Measurements from ENCODE around the gene INSYN2B.
"Not testable (repeated sequence)": the region's sequence is repeated elsewhere in the genome, so short reads cannot be mapped to it uniquely, and the experiment has no call there.

The INSYN2B gene

DNA sequence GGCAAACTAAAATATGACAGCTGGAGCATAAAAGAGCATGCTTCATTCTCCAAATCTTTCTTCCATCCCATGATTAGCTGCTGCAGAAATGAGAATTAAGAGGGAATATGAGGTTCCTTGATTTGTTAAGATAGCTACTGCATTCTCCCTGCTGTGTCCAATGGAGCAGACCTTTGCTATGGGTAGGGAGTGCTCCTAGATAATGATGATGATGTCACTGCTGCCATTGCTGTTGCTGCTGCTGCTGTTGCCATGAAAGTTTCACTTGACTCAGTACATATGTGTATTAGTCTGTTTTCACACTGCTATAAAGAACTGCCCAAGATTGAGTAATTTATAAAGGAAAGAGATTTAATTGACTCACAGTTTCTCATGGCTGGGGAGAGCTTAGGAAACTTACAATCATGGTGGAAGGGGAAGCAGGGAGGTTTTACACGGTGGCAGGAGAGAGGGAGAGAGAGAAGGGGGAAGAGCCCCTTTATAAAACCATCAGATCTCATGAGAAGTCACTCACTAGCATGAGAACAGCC lies 128.9 kb downstream of the INSYN2B start:
- no peak for DNase-seq (ENCODE audit: low read depth, low spot score)

DNA sequence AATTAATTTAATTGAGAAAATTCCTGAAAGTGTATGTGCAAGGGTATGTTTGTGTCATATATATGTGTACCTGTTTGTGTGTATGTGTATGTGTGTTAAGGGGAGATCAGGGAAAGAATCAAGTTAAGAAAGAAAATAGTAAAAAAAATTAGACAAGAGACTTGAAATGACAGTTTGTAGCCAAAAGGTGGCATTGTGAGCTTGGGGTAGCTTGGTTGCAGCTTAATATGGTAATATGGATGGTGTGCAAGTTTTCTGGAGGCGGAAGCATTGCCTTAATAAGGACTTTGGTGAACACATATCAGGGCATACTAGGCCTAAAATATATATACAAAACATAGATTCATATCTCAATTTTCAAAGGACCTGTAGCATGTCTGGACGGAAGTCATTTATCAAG lies 129.9 kb downstream of the INSYN2B start:
- no peak for DNase-seq (ENCODE audit: low read depth, low spot score)

DNA sequence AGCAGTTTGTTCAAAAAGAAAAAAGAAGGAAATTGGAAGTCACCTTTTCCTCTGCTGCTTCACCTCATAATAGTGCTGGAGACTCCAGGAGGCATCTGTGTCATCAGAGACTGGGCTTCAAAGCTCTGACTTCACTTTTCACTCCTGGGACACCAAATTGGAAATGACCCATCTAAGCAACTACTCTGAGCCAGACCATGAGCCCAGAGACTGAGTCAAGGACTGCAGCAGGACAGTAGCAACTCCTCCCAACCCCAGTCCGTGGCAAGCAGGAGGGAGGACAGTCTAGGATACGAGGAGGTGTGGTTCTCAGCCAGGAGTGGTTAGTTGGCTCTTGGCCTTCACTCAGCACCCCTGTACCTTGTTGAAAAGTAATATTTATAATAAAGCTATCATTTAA lies 131.5 kb downstream of the INSYN2B start:
- no peak for DNase-seq (ENCODE audit: low read depth, low spot score)

DNA sequence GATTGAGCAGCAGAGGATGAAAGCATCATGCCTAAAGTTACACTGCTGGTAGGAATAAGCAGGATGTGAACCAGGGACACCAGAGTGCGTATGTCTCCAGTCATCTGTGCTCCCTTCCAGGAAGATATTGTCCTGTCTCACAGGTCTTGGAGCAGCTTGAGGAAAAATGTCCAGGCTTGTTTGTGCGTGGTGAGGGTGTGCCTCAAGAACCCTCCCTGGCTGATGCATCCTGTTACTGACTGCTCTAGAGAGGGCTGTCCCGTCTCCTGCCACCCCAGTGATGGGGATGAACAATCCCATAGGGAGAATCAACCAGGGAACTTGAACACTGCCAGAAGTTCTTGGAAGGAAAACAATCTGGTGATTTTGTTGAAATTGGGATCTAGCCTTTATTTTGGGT lies 132.0 kb downstream of the INSYN2B start:
- no peak for DNase-seq (ENCODE audit: low read depth, low spot score)

DNA sequence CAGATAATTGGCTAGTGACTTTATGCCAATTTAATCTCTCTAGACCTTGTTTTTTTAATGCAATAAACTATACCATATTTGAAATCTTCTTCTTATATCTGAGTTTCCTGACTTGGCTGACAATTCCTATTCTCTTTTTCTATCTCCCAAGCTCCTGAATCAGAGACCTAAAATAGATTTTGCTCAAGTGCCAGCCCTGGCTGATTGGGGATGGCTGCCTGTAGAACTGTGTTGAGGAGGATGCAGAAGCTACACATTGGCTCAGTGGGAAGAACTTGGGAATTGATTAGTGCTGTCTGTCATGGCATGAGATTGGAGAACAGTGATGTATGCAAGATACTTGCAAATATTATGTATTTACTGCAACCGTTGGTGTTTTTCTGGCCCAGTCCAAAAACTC lies 132.8 kb downstream of the INSYN2B start:
- DNase-seq (ENCODE audit: low read depth, low spot score), result no peak

DNA sequence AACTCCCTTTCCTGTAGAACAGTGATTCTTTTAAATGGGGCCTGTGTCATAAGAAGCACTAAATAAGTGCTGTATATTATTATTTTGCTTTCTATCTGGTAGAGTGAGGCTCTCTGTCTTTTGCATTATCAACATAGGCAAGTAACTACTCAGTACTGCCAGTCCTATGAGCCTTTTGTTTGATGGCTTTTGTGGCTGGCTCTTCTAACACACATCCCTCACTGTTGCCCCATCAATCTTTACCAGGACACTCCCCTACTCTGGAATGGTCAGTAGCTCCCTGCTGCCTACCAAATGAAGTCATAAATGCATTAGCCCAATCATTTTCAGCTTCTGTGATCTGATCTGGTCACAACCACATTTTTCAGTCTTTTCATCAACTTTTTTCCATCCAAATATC lies 137.6 kb downstream of the INSYN2B start:
- no peak for DNase-seq (ENCODE audit: low read depth, low spot score)

DNA sequence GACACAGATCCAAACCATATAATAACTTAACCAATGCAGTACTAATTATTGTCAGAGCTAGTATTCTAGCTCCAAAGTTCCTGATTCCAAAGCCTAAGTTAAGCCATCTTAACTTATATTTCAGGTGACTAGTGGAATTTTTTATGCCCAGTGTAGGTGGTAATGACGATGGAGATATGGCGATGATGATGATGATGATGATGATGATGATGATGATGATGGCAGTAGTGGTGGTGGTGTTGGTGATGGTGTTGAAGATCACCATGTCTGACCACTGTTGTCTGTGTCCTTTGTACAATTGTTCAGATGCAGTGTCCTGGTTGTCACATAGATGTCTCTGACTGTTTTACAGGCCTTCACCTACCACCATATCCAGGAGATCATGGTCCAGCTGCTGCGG lies 139.9 kb downstream of the INSYN2B start:
- DNase-seq (ENCODE audit: low read depth, low spot score), result no peak

DNA sequence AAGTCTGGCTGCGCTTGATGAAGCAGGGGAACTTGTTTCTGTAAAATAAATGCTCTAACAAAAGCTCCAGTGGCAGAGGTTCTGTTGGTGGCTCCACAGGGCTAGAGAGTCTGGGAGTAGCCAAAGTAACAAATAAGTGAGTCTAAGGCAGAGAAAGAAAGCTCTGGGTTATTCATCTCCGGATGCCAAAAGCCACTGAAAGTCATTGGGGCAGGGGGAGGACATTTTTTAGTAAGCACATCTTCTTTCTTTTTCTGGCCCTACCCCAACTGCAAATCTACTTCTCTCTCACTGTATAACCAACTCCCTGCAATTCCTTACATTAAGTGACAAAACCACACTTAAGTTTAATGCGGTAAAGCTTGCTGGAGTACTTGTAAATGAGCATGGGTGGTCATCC lies 141.6 kb downstream of the INSYN2B start:
- DNase-seq (ENCODE audit: low read depth, low spot score), result no peak

DNA sequence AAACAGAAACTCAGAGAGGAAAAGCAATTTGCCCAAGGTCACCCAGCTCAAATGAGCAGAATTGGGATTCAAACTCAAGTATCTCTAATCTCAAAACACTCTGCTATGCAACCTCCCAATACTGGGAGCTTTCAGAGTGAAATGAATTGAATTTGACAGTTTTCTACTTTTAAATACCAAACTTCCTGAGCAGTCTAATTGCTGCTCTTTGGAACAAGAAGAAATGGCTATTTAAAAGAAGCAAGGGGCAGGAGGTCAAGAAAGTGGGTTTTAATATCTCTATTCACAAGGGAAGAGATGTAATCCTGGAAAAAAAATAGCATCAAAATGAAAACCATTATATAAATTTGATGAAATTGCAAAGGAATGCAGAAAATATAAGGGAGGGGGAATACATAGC lies 142.6 kb downstream of the INSYN2B start:
- no peak for DNase-seq (ENCODE audit: low read depth, low spot score)

DNA sequence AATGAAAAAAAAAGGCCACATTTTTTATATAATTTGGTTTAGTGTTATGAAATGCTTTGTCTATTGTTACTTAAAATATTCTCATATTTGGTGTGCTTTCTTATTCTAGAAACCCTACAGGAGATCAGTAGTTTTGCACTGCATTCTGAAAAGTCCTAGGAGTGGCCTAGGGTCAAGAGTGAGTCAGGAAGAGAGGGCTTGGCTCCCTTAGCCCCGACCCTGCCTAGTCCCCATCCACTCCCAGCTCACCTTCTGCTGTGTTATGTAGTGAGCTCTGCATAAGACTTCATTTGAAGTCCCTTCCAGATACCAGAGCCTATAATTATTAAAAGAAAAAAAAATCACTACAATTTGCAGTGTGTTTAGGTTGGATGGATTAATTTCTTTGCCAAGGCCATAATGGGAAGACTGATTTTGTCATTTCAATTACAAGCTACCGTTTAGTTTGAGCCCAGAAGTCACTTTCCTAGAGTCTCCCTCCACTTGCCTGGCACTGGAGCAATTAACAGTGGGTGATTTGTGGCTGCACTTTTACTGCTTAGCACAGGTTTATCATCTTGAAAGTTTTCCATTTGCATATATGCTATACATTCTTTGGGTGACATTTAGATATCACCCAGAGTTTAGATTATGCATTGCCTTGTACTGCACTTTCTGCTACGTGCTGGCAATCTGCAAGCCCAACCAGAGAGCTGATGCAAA lies 143.3 kb downstream of the INSYN2B start:
- DNase-seq (ENCODE audit: low read depth, low spot score), result no peak

DNA sequence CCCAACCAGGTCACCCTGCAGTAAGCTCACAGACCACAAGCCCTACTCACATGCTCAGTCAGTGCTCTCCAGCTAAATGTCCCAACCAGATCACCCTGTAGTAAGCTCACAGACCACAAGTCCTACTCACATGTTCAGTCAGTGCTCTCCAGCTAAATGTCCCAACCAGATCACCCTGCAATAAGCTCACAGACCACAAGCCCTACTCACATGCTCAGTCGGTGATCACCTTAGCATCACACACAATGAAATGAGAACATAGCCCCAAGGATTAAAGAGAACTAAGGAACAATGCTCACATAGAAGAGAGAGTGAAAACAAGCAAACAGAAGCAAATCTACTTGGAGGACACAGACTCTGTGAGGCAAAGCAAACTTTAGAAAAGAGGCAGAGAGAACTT lies 145.8 kb downstream of the INSYN2B start:
- DNase-seq (ENCODE audit: low read depth, low spot score), result not testable (repeated sequence)

DNA sequence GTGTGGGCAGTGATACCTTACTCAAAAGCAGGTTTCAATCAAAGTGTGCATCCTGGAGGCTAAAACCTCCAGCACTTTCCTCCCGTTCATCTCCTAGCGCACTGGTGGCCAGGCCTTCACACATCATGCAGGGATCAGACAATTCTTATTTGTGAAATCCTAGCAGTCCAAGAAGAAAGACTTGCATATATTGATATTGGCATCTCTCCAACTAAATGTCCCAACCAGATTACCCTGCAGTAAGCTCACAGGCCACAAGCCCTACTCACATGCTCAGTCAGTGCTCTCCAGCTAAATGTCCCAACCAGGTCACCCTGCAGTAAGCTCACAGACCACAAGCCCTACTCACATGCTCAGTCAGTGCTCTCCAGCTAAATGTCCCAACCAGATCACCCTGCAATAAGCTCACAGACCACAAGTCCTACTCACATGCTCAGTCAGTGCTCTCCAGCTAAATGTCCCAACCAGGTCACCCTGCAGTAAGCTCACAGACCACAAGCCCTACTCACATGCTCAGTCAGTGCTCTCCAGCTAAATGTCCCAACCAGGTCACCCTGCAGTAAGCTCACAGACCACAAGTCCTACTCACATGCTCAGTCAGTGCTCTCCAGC lies 146.5 kb downstream of the INSYN2B start:
- not testable (repeated sequence) for DNase-seq (ENCODE audit: low read depth, low spot score)

DNA sequence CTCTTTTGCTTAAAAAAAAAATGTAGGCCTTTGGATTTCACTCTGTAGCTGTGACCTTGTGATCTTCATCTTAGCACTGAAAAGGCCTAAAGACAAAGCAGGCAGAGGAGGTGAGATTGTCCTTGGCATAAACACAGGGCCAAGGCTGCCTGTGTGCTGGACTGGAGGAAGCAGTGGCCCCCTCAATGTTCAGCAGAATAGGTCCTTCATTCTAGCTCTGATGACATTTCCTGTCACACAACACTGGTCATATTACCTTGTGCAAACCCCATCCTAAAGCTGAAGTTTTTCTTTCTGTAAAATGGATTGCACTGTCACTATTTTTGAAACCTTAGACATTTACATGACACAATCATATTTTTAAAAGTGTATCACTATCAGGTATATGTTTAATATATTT lies 147.4 kb downstream of the INSYN2B start:
- DNase-seq (ENCODE audit: low read depth, low spot score), result no peak

DNA sequence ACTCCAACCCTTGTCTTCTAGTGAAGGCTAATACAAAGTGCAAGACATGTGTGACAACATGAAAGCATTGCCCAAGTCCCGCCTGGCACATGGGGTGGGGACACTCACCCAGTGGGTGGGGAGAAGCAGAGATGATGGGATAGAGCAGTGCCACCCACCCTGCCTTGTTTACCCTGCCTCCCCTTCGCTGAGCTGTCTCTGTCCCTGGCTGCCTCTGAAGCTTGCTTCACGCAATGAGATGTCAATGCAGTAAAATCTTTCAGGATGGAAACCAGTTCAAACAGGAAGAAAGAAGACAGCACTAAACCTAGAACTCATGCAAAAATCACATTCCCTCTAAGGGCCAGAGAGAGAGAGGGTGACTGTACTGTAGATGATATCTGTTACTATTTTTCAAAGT lies 148.0 kb downstream of the INSYN2B start:
- no peak for DNase-seq (ENCODE audit: low read depth, low spot score)

DNA sequence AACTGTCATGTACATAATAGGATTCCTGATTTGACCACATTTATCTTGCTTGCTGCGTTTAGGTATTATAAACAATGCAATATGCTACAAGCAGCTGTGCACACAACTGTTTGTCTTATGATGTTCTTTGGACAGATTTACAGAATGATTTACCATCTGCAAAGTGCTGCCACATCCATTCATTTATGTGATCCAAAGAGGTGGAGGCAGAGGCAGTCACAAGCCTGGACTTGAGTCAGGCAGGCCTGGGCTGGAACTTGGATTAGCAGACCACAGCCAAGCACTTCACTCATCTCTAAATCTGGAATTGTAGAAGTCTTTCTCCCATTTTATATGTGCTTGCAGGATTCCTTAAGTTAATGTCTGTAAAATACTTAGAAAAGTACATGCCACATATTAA lies 149.0 kb downstream of the INSYN2B start:
- no peak for DNase-seq (ENCODE audit: low read depth, low spot score)

DNA sequence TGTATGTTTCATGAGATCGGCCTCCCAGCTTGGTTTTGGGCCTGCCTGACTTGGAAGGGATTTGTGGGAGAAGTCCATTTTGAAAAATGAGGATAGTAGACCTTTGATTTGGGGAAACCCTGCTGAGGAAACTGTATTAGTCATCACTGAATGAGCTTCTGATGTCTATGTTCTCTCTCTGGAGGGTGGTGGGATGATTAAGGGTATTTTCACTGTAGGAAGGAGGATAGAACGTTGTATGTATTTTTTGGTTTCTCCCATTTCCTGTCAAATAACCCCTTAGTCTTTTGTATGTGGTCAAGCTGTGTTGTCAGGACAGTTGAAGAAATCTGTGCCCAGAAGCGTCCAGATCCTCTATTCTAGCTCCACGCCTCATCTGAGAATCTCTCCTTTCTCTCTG lies 151.9 kb downstream of the INSYN2B start:
- no peak for DNase-seq (ENCODE audit: low read depth, low spot score)

DNA sequence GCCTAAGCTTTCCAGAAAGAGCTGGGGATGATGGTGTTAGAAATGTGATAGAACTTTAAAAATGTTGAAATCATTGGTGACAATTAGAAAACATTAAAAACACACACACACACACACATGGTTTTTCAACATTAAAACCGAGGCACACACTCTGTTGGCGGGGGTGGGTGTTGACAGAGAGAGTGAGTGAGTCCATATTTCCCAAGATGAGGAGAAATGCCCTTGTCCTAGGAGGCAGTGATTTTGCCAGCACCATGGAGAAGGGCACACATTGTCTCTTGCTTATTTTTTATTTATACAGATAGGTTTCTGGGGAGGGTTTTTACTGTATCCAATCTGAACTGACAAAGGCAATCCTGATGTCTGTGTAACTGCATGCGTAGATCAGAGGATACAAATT lies 152.5 kb downstream of the INSYN2B start:
- no peak for DNase-seq (ENCODE audit: low read depth, low spot score)

DNA sequence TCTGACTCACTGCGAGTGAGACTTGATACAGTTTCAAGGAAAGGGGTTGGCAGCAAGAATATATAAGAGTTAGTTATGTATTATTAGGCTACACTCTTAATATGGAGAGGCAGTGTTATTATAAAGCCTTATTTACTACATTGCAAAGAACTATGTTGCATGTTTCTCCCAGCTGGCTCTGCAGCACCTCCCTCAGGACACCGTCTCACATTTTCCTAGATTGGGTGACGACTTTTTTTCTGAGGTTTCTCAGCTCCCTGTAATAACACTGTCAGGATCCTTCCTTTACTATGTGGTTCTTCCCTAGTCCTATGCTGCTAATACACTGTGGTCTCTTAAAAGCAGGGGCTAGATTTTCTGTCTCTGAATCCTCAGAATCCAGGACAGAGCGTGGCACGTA lies 153.7 kb downstream of the INSYN2B start:
- DNase-seq (ENCODE audit: low read depth, low spot score), result no peak

DNA sequence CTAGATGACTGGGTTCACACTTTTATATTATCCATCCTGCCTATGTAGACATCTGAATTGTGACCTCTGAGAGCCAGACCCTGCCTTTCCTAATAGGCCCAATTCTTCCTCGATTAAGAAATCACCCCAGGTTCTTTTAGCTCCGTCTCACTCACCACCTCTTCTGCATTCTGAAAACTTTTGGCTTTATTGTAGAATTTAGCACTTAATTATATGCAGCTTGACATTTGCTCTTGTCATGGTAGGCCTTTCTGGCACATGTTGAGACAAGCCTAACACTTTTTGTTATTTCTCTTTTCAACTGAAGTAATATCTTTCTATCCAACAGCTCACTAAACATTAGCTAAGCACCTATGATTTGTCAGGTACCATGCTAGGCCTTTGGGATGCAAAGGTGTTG lies 163.3 kb downstream of the INSYN2B start:
- DNase-seq (ENCODE audit: low read depth, low spot score), result no peak

DNA sequence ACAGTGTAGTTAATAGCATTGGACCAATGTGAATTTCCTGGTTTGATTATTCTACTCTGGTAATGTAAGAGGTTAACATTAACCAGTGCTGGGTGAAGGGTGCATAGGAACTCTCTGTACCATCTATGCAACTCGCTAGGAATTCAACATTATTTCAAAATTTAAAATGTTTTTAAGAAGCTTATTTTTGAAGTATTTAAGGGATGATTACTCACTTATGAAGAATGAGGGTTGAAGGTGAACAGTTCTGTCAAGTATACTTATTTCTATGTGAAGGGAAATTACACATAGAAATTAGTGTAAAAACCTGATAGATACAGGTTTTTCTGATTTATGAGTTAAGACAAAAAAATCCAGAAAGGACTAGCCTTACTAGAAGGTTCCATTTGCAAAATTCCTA lies 165.8 kb downstream of the INSYN2B start:
- no peak for DNase-seq (ENCODE audit: low read depth, low spot score)
